ENCODE measurements around the gene TIMM17A.
"Not testable (repeated sequence)": the region's sequence is repeated elsewhere in the genome, so short reads cannot be mapped to it uniquely, and the experiment has no call there.

The TIMM17A gene

GRCh38 chr1:202015662-202015937 lies 60.3 kb downstream of the TIMM17A start:
- no peak for DNase-seq (ENCODE audit: low spot score)

DNA sequence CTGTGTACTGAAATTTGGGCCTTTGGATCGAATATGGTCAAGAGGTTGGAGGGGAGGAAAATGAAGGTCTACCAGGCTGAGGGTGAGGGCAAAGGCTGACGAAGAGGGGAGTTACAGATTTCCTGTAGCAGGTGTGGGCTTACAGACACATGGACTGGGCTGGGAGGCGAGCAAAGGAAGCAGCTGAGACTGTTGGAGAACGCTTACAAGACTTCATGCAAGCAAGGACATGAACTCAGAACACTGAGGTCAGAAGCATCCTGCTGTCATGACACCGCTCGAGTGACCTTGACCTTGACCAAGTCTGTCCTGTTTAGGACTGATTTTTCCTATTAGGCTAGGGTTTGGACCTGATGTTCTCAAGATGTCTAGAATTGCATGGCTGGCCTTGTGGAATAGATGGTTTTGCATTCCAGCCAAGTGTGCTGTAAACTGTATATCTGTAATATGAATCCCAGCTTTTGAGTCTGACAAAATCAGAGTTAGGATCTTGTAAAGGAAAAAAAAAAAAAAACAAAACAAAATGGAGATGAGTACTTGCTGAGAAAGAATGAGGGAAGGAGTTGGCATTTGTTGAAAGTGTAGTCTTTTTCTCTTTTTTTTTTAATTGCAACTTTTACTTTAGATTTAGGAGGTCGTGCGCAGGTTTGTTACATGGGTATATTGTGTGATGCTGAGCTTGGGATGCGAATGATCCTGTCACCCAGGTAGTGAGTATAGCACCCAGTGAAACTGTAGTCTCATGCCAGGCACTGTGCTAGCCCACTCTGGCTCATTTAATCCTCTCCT lies 60.9 kb downstream of the TIMM17A start:
- DNase-seq (ENCODE audit: low spot score) = no peak

GRCh38 chr1:202016811-202017748 lies 61.8 kb downstream of the TIMM17A start:
- DNase-seq (ENCODE audit: low spot score) = no peak

DNA sequence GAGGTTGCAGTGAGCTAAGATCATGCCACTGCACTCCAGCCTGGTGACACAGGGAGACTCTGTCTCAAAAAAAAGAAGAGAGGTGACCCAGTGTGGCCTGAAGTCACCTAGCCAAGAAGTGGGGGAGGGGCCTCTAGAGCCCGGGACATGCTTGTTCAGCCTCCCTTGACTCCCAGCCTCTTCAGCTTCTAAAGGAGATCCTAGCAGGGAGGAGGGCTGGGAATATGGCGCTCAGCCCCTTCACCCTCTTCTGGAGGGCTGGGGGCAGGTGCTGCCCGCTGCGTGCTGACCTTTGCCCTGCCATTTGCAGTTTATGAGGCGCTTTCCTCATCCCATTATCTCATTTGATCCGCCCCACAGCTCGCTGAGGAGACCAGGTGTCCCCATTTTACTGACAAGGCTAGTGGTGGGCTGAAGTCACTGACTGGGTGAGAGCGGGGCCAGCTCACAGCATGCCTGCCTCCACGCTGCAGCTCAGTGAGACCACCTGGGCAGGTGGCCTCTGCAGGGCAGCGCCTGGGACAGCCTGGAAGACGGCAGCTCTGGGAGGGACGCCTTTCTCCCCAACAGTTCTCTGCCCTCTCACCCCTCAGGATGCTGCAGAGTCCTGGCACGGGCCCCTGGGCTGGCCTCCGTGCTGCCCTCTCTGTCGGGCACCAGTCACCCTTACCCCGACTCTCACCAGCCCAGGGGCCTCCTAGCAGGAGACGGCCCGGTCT lies 62.6 kb downstream of the TIMM17A start:
- DNase-seq (ENCODE audit: low spot score) = no peak

DNA sequence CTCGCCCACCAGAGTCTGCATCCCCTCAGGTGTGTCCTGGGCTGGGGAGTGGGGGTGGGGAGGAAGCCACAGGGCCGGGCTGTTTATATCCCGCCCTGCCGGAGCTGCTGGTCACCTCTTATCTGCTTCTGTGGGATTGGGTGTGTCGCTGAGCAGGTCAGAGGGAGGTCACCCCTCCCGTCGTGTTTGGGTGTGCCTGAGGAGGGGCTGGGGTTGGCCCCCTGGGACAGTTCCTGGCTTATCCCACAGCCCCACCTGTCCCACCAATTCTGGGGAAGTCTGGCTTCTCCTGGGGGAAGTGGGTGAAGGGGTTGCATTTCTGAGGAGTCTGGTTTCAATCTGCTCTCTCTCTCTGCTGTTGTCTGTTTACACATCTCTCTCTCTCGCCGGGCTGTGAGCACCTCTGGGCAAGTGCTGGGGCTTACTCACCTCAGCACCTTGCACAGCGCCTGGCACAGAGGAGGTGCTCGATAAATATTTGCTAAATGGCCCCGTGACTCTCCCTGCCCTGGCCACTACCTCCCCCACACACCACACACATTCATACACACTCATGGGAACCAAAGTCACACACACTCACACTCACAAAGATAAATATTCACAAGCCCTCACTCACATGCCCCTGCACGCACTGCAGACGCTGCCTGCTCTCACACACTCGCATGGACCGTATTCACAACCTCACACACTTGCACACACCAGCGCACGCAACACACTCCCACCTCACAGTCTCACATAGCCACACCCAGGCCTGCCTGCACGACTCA lies 63.3 kb downstream of the TIMM17A start:
- DNase-seq (ENCODE audit: low spot score) = no peak

GRCh38 chr1:202019235-202019558 lies 63.9 kb downstream of the TIMM17A start:
- not testable (repeated sequence) for DNase-seq (ENCODE audit: low spot score)
